Upper lobe of left lung (tissue), 6 donors: ENCODE data around the gene MGST3. TPM values are rescaled to one million over a fixed set of nuclear protein-coding genes. Genes with fewer than 3 reads are reported as not detected.

Experiments used
- ATAC-seq, 2 donors: fragments of 200-7000 bp; cut with Tn5 transposase; one replicate each; pipeline ENCODE4 v1.9.1; 2022; ENCODE audit warnings: mild to moderate bottlenecking in 2 of 2, moderate library complexity in 2 of 2; ENCODE audit not compliant: low FRiP score in 2 of 2
- DNase-seq, 2 donors: peaks; one replicate each; pipeline ENCODE4 v3.0.0-alpha.2; 2019 to 2020
- H3K27ac ChIP-seq, 4 donors: fragments of 200-600 bp; sonication (generic); one replicate each; pipeline ENCODE4 v1.5.1; 2016 to 2019
- H3K27me3 ChIP-seq, 4 donors: fragments of 200-600 bp; sonication (generic); one replicate each; pipeline ENCODE4 v1.5.1; 2017 to 2019
- H3K36me3 ChIP-seq, 4 donors: fragments of 200-600 bp; sonication (generic); one replicate each; pipeline ENCODE4 v1.5.1; 2016 to 2019
- H3K4me1 ChIP-seq, 4 donors: fragments of 200-600 bp; sonication (generic); one replicate each; pipeline ENCODE4 v1.5.1; 2018 to 2019
- H3K4me3 ChIP-seq, 4 donors: fragments of 200-600 bp; sonication (generic); one replicate each; pipeline ENCODE4 v1.5.1; 2017 to 2019; ENCODE audit warnings: mild to moderate bottlenecking in 2 of 4, moderate library complexity in 1 of 4
- H3K9me3 ChIP-seq, 4 donors: fragments of 200-600 bp; sonication (generic); one replicate each; pipeline ENCODE4 v1.5.1; 2018 to 2019
- EP300 ChIP-seq, 4 donors: sonication (generic); formaldehyde crosslinking; IDR thresholded peaks; one replicate each; pipeline ENCODE4 v1.5.1; 2017; ENCODE audit warnings: antibody characterized with exemption in 4 of 4, control low read depth in 2 of 4
- POLR2A ChIP-seq, 4 donors: fragments of 450-650 bp; IDR thresholded peaks; one replicate each; pipeline ENCODE4 v1.5.1; 2016 to 2017; ENCODE audit warnings: antibody characterized with exemption in 4 of 4, mild to moderate bottlenecking in 2 of 4
- POLR2AphosphoS5 ChIP-seq, 2 donors: sonication (generic); formaldehyde crosslinking; IDR thresholded peaks; one replicate each; pipeline ENCODE4 v1.5.1; 2017; ENCODE audit warnings: antibody characterized with exemption in 2 of 2
- WGBS, 2 donors: methylation state at CpG; one replicate each; pipeline ENCODE4 v1.1.5; 2017 to 2018; 5-methylcytosine and 5-hydroxymethylcytosine counted together
- total RNA-seq, 6 donors: library from RNA; depleted of rRNA in 4 of 6; stranded (reverse); fragments of >200 nt in 4 of 6; gene quantifications; one replicate each; pipeline versions ENCODE4 v1.1.0 to v1.2.1, GENCODE V29; 2016 to 2021
- TF ChIP-seq, protein P1 (sequence below), 6 experiments: fragments of 450-650 bp in 4 of 6; fragments of 200-600 bp in 2 of 6; sonication (generic) in 2 of 6; IDR thresholded peaks; one replicate each; pipeline ENCODE4 v1.5.1; 2016 to 2019; ENCODE audit warnings: antibody characterized with exemption in 6 of 6
- donor health status: DM: no; HTN: no; CAD: no; lungs with moderate emphysema.
- donor health status: DM: no; HTN: yes; CAD: no; lungs with severe emphysema.

Gene MGST3
- total RNA-seq, 6 donors from 2014 or later, result 49.2 to 250 (median 202) TPM

GRCh38 chr1:165595246-165595938 is 35.6 kb upstream of the MGST3 start:
- DNase-seq (no peak), ATAC-seq (no peak)
- Histone ChIP-seq H3K9me3 (no peaks in the 10 kb centered on the region), H3K36me3 (no peaks in the 10 kb centered on the region), H3K4me1 (peaks cover 0 to 13% (median 9%) of the 10 kb centered on the region in 4 donors), H3K27ac (no peak overlapping the region), H3K4me3 (no peak overlapping the region), H3K27me3 (no peaks in the 10 kb centered on the region)
- 57 to 69% methylated on average over 1 of the region's 1 CpG for WGBS, 2 donors
- TF ChIP-seq POLR2A (IDR thresholded peaks at IDR 0.05), result no peak
- no peak for TF ChIP-seq POLR2AphosphoS5 (IDR thresholded peaks at IDR 0.05)
- TF ChIP-seq EP300 (IDR thresholded peaks at IDR 0.05), result no peak
- TF ChIP-seq, protein P1, sequence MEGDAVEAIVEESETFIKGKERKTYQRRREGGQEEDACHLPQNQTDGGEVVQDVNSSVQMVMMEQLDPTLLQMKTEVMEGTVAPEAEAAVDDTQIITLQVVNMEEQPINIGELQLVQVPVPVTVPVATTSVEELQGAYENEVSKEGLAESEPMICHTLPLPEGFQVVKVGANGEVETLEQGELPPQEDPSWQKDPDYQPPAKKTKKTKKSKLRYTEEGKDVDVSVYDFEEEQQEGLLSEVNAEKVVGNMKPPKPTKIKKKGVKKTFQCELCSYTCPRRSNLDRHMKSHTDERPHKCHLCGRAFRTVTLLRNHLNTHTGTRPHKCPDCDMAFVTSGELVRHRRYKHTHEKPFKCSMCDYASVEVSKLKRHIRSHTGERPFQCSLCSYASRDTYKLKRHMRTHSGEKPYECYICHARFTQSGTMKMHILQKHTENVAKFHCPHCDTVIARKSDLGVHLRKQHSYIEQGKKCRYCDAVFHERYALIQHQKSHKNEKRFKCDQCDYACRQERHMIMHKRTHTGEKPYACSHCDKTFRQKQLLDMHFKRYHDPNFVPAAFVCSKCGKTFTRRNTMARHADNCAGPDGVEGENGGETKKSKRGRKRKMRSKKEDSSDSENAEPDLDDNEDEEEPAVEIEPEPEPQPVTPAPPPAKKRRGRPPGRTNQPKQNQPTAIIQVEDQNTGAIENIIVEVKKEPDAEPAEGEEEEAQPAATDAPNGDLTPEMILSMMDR (IDR thresholded peaks at IDR 0.05), result no peak

DNA sequence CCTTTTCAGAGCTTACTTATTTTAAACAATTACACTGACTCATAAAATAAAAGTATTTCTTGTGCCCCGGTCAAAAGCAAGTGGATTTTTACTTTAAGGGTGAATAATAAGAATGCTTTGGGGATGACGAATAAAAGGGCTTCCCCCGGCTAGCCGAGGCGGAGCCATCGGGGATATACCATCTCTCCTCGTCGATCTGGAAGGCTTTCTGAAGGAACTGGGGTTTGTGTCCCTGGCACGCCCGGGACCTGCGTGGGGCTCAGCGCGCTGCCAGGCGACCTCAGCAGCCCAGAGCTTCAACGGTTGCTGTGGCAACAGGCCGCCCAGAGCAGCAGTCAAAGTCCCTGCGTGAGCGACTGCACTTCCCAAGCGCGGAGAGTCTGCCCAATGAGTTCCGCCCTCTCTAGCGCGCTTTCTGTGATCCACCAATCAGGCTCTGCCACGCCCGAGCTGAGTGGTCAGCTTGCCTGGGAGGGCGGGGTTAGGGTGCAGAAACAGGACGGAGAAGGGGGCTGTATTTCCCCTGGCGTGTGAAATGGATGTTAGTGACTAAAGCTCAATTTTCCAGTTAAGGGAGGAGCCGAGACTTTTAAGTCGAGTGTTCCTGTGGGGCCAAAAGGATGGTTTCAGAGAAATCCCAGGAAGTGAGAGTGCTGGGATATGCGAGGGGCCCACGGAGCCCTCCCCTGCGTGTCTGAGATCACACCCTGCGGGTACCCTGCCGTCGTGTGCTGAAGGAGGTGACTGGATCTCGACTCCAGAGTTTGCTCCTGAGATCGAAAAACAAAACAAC is 33.0 kb upstream of the MGST3 start:
- Histone ChIP-seq H3K9me3 (no peaks in the 10 kb centered on the region), H3K4me1 (peaks cover 7 to 18% (median 9%) of the 10 kb centered on the region in 4 donors), H3K27ac (peak overlapping the region; percentile 21 to 87 (median 70)), H3K4me3 (peak overlapping the region in 3 of 4 donors; percentile 48 to 68 (median 56)), H3K27me3 (no peaks in the 10 kb centered on the region), H3K36me3 (no peaks in the 10 kb centered on the region)
- WGBS, 2 donors, result 0% methylated on average over 30 to 38 of the region's 38 CpGs
- TF ChIP-seq EP300 (IDR thresholded peaks at IDR 0.05) (no peak), POLR2AphosphoS5 (IDR thresholded peaks at IDR 0.05) (peak; percentile 68 to 73), POLR2A (IDR thresholded peaks at IDR 0.05) (peak in 2 of 4 donors; percentile 20 to 75)
- TF ChIP-seq, protein P1 (IDR thresholded peaks at IDR 0.05), result no peak
- DNase-seq (peak; percentile 94 to 99), ATAC-seq (peak; percentile 98 to 99)

DNA sequence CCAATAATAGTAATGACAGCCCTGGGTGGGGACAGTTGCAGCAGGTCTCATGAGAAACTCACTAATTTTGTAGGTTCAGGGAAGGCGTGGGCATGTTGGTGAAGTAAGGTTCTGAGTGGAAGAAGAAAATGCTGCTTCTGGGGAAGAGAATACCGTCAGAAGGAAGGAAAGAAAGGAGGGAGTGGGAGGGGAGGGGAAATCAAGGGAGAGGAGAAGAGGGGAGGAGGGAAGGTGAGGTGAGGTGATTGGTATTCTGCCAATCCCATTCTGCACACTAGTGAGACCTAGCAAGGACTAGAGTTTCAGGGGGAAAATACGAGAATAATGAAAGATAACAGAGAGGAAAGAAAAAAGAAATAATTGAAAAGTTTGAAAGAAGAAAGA is 32.4 kb upstream of the MGST3 start:
- peak overlapping the region; percentile 21 to 87 (median 70) for H3K27ac ChIP-seq
- 24 to 34% methylated on average over 3 of the region's 3 CpGs for WGBS, 2 donors
- DNase-seq (no peak), ATAC-seq (no peak)
- H3K9me3 ChIP-seq, result no peaks in the 10 kb centered on the region
- H3K27me3 ChIP-seq, result no peaks in the 10 kb centered on the region
- peaks cover 7 to 17% (median 9%) of the 10 kb centered on the region in 4 donors for H3K4me1 ChIP-seq
- peak overlapping the region in 3 of 4 donors; percentile 48 to 68 (median 56) for H3K4me3 ChIP-seq
- TF ChIP-seq POLR2AphosphoS5 (IDR thresholded peaks at IDR 0.05), result no peak
- H3K36me3 ChIP-seq, result no peaks in the 10 kb centered on the region

DNA sequence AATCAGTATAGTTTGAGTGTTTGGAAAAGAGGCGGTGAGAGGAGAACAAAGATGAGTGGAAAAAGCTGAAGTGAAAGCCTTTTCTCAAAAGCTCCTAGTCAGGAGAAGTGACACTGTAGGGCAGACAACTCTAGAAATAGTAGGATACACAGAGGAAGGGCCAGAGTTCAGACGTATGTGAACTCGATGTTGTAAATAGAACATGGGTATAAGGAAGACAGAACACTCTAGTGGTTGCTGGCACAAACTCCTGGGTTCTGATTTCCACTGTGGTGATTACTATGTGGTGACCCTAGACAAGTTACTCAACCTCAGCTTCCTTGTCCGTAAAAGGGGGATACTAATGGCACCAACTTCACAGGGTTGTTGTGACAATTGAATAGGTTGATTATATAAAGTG is 30.2 kb upstream of the MGST3 start:
- no peak for TF ChIP-seq POLR2A (IDR thresholded peaks at IDR 0.05)
- TF ChIP-seq EP300 (IDR thresholded peaks at IDR 0.05), result no peak
- TF ChIP-seq POLR2AphosphoS5 (IDR thresholded peaks at IDR 0.05), result no peak
- TF ChIP-seq, protein P1 (IDR thresholded peaks at IDR 0.05), result no peak
- ATAC-seq (peak in 1 of 2 donors; percentile 10), DNase-seq (peak in 1 of 2 donors; percentile 23)
- no peaks in the 10 kb centered on the region for H3K36me3 ChIP-seq
- no peaks in the 10 kb centered on the region for H3K27me3 ChIP-seq
- H3K27ac ChIP-seq, result no peak overlapping the region
- 34 to 36% methylated on average over 4 of the region's 4 CpGs for WGBS, 2 donors
- H3K4me1 ChIP-seq, result peaks cover 7 to 17% (median 9%) of the 10 kb centered on the region in 4 donors
- no peaks in the 10 kb centered on the region for H3K9me3 ChIP-seq
- H3K4me3 ChIP-seq, result no peak overlapping the region

DNA sequence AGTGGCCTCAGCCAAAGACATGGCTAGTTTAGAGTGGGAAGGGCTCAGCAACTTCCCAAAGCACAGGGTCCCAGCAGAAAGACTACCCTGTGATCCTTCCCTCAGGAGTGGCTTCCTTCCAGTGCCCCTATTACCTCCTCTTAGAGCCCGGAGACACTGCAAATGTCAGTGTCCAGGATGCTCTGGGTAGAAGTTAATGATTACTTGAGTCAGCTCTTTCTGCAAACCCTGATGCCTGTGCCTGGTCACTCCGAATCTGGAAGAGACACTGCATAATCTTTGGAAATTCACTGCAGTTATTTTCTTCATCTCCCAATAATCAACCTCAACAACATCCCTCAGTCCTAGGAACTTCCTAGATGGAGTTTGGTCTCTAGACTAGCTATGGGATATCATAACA is 27.2 kb upstream of the MGST3 start:
- 75 to 97% methylated on average over 2 of the region's 2 CpGs for WGBS, 2 donors
- no peak overlapping the region for H3K4me3 ChIP-seq
- ATAC-seq, result no peak
- peaks cover 0 to 10% (median 3%) of the 10 kb centered on the region in 4 donors for H3K4me1 ChIP-seq
- H3K27me3 ChIP-seq, result no peaks in the 10 kb centered on the region
- TF ChIP-seq POLR2A (IDR thresholded peaks at IDR 0.05), result no peak
- TF ChIP-seq EP300 (IDR thresholded peaks at IDR 0.05), result no peak
- TF ChIP-seq POLR2AphosphoS5 (IDR thresholded peaks at IDR 0.05), result no peak
- TF ChIP-seq, protein P1 (IDR thresholded peaks at IDR 0.05), result no peak
- H3K9me3 ChIP-seq, result no peaks in the 10 kb centered on the region
- no peak for DNase-seq
- no peaks in the 10 kb centered on the region for H3K36me3 ChIP-seq
- no peak overlapping the region for H3K27ac ChIP-seq
